ENCODE results near the gene IQCK.
"Not testable (repeated sequence)": the region's sequence is repeated elsewhere in the genome, so short reads cannot be mapped to it uniquely, and the experiment has no call there.

IQCK gene

GRCh38 chr16:19757762-19758595 is 39.9 kb downstream of the IQCK start:
- DNase-seq (ENCODE audit: low read depth, low spot score): no peak

GRCh38 chr16:19760356-19761060 is 42.4 kb downstream of the IQCK start:
- no peak for DNase-seq (ENCODE audit: low read depth, low spot score)

DNA sequence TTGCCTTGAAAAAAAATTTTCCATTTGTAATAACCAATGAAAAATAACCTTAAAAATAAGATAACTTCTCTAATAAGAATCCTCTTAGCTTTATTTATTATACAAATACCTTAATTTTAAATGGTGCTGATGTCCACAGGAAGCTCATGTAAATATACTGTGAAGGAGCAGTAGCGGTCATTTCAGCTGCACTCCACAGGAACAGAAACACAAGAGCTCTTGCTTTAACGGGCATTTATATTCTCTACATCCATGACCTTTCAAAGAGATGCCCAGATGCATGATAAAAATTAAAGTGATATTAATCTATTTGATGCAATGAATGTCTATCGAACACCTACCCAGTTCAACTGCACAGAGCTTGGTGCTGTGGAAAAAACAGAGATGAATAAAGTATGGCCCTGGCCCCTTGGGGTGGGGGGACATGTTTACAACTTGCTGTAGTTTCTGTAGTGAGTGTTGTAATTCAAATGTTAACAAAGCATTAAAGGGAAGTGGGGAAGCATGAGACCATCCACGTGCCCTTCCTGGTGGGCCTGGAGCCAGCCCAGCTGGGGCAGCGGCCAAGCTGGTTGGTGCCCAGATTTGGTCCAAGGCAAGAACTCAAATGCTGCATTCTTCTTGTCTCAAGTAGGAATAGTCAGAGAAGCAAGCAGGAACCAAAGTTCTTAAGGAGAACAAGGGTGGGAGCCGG is 47.9 kb downstream of the IQCK start:
- no peak for DNase-seq (ENCODE audit: low read depth, low spot score)

GRCh38 chr16:19766554-19766884 is 48.4 kb downstream of the IQCK start:
- no peak for DNase-seq (ENCODE audit: low read depth, low spot score)

- DNase-seq (ENCODE audit: low read depth, low spot score): no peak
These were observed 48.9 kb downstream of the IQCK start for GRCh38 chr16:19766988-19767387.

- no peak for DNase-seq (ENCODE audit: low read depth, low spot score)
These were observed 49.4 kb downstream of the IQCK start for GRCh38 chr16:19767497-19767896.

DNA sequence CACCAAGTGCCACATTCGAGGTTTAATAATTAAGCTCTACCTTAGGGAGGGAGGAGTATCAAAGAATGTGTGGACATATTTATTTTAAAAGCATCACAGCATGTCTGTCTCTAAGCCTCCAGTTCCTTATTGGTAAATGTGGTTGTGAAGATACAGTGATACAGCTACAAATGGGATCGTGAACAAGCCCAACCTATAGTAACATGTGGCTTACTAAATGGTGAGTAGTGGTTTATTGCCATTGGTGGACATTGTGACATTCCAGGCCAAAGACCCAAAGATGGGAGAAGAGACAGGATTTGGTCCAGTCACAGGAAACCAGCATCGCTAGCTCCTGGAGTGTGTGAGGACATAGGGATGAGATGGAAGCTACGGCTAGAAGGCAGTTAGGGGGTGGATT is 51.2 kb downstream of the IQCK start:
- DNase-seq (ENCODE audit: low read depth, low spot score): no peak

- DNase-seq (ENCODE audit: low read depth, low spot score): no peak
These were observed 53.0 kb downstream of the IQCK start for GRCh38 chr16:19771040-19771439.

- no peak for DNase-seq (ENCODE audit: low read depth, low spot score)
These were observed 53.7 kb downstream of the IQCK start for GRCh38 chr16:19771796-19772195.

DNA sequence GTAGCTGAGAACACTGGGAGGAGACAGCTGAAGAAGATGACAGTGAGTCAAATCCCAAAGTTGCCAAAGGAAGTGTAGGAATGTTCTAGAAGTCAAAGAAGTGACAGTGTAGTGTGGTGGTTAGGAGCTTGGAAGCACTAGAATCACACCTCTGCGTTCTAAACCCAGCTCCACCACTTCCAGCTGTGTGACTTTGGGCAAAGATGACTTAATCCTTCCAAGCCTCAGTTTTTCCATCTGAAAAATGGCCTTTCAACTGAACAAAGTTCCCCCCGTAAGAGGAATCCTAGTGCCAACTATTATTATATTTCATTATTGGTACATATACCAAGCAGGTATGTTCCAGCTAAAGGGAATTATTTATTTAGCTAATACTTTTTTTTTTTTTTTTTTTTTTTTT is 56.0 kb downstream of the IQCK start:
- no peak for DNase-seq (ENCODE audit: low read depth, low spot score)

DNA sequence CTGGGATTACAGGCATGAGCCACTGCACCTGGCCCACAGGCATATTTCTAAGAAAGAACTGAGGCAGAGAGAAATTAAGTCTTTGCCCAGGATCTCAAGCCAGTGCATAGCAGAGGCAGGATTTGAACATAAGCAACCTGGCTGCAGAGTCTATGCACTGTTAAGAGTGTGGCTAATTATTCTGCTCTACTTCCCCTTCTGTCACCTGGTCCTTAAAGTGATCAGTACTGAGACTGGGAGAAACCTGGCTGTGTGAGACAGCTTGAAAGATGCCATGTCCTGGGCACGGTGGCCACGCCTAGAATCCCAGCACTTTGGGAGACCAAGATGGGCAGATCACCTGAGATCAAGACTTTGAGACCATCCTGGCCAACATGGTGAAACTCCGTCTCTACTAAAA is 58.1 kb downstream of the IQCK start:
- no peak for DNase-seq (ENCODE audit: low read depth, low spot score)

GRCh38 chr16:19776565-19776964 is 58.5 kb downstream of the IQCK start:
- no peak for DNase-seq (ENCODE audit: low read depth, low spot score)

DNA sequence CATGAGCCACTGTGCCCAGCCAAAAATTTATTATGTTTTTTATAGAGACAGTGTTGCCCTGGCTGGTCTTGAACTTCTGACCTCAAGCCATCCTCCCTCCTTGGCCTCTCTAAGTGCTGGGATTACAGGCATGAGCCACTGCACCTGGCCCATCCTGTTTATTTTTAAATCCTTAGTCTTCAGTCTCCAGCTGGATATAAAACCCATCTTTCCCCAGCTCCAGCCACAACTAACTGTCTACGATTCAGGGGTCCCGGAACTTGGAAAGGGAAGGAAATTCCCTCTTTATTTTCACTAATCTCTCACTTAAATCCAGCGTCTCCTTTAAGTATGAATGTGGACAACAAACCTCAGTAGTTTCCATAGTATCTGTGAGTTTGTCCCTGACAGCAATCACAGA is 62.2 kb downstream of the IQCK start:
- no peak for DNase-seq (ENCODE audit: low read depth, low spot score)

- DNase-seq (ENCODE audit: low read depth, low spot score): no peak
These were observed 63.2 kb downstream of the IQCK start for GRCh38 chr16:19781226-19781625.

- no peak for DNase-seq (ENCODE audit: low read depth, low spot score)
These were observed 65.5 kb downstream of the IQCK start for GRCh38 chr16:19783363-19784182.

DNA sequence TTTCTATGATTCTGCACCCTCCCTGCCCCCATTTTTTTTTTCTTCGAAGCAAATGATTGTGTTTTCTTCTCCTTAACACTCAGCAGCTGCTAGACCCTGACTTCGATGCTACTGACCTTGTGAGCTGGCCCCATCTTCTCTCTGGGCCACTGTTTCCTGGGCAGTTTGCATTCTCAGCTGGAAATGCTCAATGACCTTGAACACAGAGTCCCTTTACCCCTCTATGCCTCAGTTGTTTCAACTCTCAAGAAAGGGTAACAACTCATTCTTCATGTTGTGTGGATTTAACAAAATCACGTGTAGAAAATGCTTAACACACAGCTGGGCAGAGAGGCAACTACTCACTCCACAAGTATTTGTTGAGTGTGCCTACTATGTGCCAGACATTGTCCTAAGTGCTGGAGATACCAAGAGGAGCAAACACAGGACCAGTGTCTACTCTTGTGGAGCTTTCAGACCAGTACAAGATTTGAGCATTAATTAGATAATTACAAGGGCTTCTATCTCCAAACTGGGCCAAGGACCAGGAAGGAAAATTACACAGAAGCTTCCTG is 66.2 kb downstream of the IQCK start:
- DNase-seq (ENCODE audit: low read depth, low spot score): no peak

- no peak for DNase-seq (ENCODE audit: low read depth, low spot score)
These were observed 67.0 kb downstream of the IQCK start for GRCh38 chr16:19785081-19785480.

- DNase-seq (ENCODE audit: low read depth, low spot score): no peak
These were observed 67.5 kb downstream of the IQCK start for GRCh38 chr16:19785512-19786130.

DNA sequence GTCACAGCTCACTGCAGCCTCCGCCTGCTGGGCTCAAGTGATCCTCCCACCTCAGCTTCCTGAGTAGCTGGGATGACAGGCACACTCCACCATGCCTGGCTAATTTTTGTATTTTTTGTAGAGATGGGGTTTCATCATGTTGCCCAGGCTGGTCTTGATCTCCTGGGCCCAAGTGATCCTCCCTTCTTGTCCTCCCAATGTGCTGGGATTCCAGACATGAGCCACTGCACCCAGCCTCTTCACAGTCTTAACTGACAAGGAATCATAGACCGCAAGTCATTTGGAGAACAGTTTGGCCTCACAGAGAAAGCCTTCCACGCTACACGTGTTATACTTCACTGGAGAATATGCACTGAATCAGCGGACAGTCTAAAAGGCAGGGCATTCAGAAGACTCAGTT is 83.3 kb downstream of the IQCK start:
- DNase-seq (ENCODE audit: low read depth, low spot score): not testable (repeated sequence)

- DNase-seq (ENCODE audit: low read depth, low spot score): not testable (repeated sequence)
These were observed 83.8 kb downstream of the IQCK start for GRCh38 chr16:19801824-19802223.

DNA sequence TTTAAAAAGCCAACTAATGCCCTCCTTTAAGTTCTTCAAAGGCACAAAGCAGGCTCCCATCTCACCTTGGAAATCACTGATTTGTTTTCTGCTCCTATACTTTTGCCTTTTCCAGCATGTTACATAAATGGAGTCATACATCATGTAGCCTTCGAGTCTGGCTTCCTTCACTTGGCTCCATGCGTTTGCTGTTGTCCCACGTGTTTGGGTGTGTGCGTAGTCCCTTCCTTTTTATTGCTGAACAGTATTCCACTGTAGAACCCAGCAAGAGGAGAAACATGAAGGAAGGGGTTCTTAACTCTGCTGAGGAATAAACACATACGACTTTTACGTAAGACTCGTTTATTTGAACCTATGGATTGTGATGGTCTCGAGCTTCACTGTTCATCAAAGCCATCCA is 84.5 kb downstream of the IQCK start:
- DNase-seq (ENCODE audit: low read depth, low spot score): no peak

All from activated naive CD8-positive, alpha-beta T cell treated with anti-CD3 and anti-CD28 coated beads, Interleukin-2, amount 50 U/mL, for 16 hours (primary cell).